Smooth muscle cell (in vitro differentiated cells): Measurements from ENCODE around the gene SMARCC1. TPM values are rescaled to one million over a fixed set of nuclear protein-coding genes. Genes with fewer than 3 reads are reported as not detected.

Source experiments
- DNase-seq: peaks from one replicate; lab custom pipeline; 2025; ENCODE audit not compliant: unreplicated experiment; lab: John Stamatoyannopoulos, UW
- H2AFZ ChIP-seq: fragments of 200-600 bp; sonication (generic); 2 replicates; pipeline ENCODE4 v1.6.0; 2016; ENCODE audit warnings: antibody characterized with exemption, low read depth, mild to moderate bottlenecking
- H3F3A ChIP-seq: fragments of 200-600 bp; sonication (generic); 2 replicates; pipeline ENCODE4 v1.6.0; 2017; ENCODE audit warnings: antibody characterized with exemption, low read depth
- H3K27ac ChIP-seq: fragments of 200-600 bp; sonication (generic); 2 replicates; pipeline ENCODE4 v1.5.1; 2016; ENCODE audit warnings: low read depth, mild to moderate bottlenecking
- H3K27me3 ChIP-seq: fragments of 200-600 bp; sonication (generic); 2 replicates; pipeline ENCODE4 v1.6.1; 2016; ENCODE audit warnings: low read depth, mild to moderate bottlenecking
- H3K36me3 ChIP-seq: fragments of 200-600 bp; sonication (generic); 2 replicates; pipeline ENCODE4 v1.5.1; 2016; ENCODE audit warnings: low read depth
- H3K4me1 ChIP-seq: fragments of 200-600 bp; sonication (generic); 2 replicates; pipeline ENCODE4 v1.5.1; 2016; ENCODE audit warnings: low read depth
- H3K4me2 ChIP-seq: fragments of 200-600 bp; sonication (generic); 2 replicates; pipeline ENCODE4 v1.6.0; 2016; ENCODE audit warnings: mild to moderate bottlenecking
- H3K4me3 ChIP-seq: fragments of 200-600 bp; sonication (generic); 2 replicates; pipeline ENCODE4 v1.5.1; 2016; ENCODE audit warnings: mild to moderate bottlenecking
- H3K79me2 ChIP-seq: fragments of 200-600 bp; sonication (generic); 2 replicates; pipeline ENCODE4 v1.6.0; 2016; ENCODE audit warnings: low read depth, mild to moderate bottlenecking
- H3K9ac ChIP-seq: fragments of 200-600 bp; sonication (generic); 2 replicates; pipeline ENCODE4 v1.6.0; 2016; ENCODE audit warnings: low read depth
- H3K9me3 ChIP-seq: fragments of 200-600 bp; sonication (generic); replicated peaks from 2 replicates; pipeline ENCODE4 v1.5.1; 2016; ENCODE audit warnings: low read depth
- H4K20me1 ChIP-seq: fragments of 200-600 bp; sonication (generic); 2 replicates; pipeline ENCODE4 v1.6.0; 2016; ENCODE audit warnings: low read depth
- whole genome bisulfite sequencing: methylation state at CpG from one replicate; pipeline ENCODE4 v1.1.7; 2016; ENCODE audit warnings: low lambda C conversion rate; 5-methylcytosine and 5-hydroxymethylcytosine counted together
- polyA plus RNA-seq: library from polyadenylated mRNA; unstranded; fragments of >200 nt; fragmentation: Nextera tagmentation; extraction: Ambion mirVana; gene quantifications from 2 replicates; pipeline ENCODE4 v1.2.1, GENCODE V29; 2016
- total RNA-seq: library from RNA; depleted of rRNA; stranded (reverse); fragments of >200 nt; gene quantifications from 2 replicates; pipeline ENCODE4 v1.2.3, GENCODE V29; 2014
- TF ChIP-seq, protein P1 (sequence below): fragments of 200-600 bp; sonication (generic); IDR thresholded peaks from 2 replicates; pipeline ENCODE4 v1.5.1; 2017; ENCODE audit warnings: borderline replicate concordance, mild to moderate bottlenecking, antibody characterized with exemption; ENCODE audit not compliant: insufficient read depth, poor library complexity, severe bottlenecking

The SMARCC1 gene
- total and polyA plus RNA-seq, 2 experiments from 2014 or later = 40.5 to 50.3 TPM

DNA sequence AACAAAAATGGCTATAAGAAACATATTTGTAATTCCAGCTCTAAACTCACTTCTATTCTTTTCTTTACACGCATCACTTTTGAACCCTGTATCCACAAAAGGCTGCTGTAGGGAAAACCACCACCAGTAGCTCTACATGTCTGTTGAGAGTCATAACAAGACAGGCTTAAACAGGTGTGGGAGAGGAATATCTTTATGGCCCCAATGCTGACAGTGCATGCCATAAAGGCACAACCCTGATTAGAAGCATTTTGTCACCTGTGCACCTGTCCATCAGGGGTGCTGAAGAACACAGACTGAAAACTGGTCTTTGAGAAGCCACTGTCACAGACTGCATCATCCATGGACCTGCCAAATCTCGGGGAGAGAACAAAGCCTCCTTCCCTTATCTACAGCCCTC is 191.5 kb downstream of the SMARCC1 start:
- H3K36me3 ChIP-seq = peaks cover 9% of the 10 kb centered on the region
- TF ChIP-seq, protein P1, sequence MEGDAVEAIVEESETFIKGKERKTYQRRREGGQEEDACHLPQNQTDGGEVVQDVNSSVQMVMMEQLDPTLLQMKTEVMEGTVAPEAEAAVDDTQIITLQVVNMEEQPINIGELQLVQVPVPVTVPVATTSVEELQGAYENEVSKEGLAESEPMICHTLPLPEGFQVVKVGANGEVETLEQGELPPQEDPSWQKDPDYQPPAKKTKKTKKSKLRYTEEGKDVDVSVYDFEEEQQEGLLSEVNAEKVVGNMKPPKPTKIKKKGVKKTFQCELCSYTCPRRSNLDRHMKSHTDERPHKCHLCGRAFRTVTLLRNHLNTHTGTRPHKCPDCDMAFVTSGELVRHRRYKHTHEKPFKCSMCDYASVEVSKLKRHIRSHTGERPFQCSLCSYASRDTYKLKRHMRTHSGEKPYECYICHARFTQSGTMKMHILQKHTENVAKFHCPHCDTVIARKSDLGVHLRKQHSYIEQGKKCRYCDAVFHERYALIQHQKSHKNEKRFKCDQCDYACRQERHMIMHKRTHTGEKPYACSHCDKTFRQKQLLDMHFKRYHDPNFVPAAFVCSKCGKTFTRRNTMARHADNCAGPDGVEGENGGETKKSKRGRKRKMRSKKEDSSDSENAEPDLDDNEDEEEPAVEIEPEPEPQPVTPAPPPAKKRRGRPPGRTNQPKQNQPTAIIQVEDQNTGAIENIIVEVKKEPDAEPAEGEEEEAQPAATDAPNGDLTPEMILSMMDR = no peak
- no peak overlapping the region for H3K4me2 ChIP-seq
- H3K9me3 ChIP-seq = no peaks in the 10 kb centered on the region
- no peak overlapping the region for H3K9ac ChIP-seq
- no peak for DNase-seq
- no peak overlapping the region for H2AFZ ChIP-seq
- H3F3A ChIP-seq = no peaks in the 10 kb centered on the region
- H4K20me1 ChIP-seq = peaks cover 16% of the 10 kb centered on the region
- no peaks in the 10 kb centered on the region for H3K27me3 ChIP-seq
- H3K27ac ChIP-seq = no peak overlapping the region
- no peaks in the 10 kb centered on the region for H3K79me2 ChIP-seq
- H3K4me3 ChIP-seq = no peak overlapping the region
- no peaks in the 10 kb centered on the region for H3K4me1 ChIP-seq
- 100% methylated on average over 2 of the region's 2 CpGs for WGBS

DNA sequence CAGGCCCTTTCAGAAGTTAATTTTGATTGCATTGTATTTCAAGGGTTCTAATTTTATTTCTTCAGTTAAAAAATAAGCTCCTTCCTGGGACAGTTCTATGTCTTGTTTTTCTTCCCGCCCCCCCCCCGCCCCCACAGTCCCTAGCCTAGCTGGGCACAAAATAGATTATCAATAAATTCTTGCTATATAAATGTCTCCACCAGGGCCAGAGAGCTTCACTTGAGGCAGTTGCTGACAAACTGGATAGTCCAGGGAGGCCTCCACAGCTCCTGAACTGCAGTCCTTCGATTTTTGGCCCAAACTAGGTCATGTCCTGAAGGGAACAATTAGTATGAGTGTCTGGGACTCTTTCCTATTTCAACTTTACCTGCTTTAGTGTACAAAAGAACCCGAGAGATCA is 193.1 kb downstream of the SMARCC1 start:
- no peaks in the 10 kb centered on the region for H3F3A ChIP-seq
- no peak overlapping the region for H3K9ac ChIP-seq
- no peak overlapping the region for H2AFZ ChIP-seq
- H3K27ac ChIP-seq = no peak overlapping the region
- H3K36me3 ChIP-seq = peaks cover 9% of the 10 kb centered on the region
- no peaks in the 10 kb centered on the region for H3K4me1 ChIP-seq
- no peaks in the 10 kb centered on the region for H3K9me3 ChIP-seq
- WGBS = 98% methylated on average over 4 of the region's 4 CpGs
- H3K27me3 ChIP-seq = no peaks in the 10 kb centered on the region
- H4K20me1 ChIP-seq = peaks cover 5% of the 10 kb centered on the region
- TF ChIP-seq, protein P1 = no peak
- H3K4me3 ChIP-seq = no peak overlapping the region
- no peaks in the 10 kb centered on the region for H3K79me2 ChIP-seq
- no peak overlapping the region for H3K4me2 ChIP-seq
- no peak for DNase-seq

DNA sequence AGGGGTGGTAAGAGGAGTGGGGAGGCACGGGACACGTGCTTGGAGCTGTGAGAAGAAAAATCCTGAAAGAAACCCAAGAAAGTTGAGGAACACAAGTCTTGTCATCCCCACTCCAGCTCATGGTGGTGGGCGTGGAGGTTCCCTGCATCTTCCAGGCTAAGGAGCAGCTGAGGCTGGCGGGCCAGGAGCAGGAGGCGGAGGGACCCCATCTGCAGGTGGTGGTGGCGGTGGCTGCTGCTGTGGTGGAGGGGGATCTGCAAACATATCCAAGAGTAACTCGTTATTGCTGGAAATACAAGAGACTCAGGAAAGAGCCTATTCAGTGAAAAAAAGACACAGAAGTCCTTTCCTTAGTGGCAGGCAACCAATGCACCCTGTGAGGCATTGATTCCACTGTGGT is 193.6 kb downstream of the SMARCC1 start:
- Histone ChIP-seq H3K9ac (no peak overlapping the region), H3F3A (no peaks in the 10 kb centered on the region), H3K4me3 (no peak overlapping the region), H3K9me3 (no peaks in the 10 kb centered on the region), H4K20me1 (peaks cover 5% of the 10 kb centered on the region), H3K36me3 (peaks cover 9% of the 10 kb centered on the region), H3K4me2 (no peak overlapping the region), H3K79me2 (no peaks in the 10 kb centered on the region), H3K27me3 (no peaks in the 10 kb centered on the region), H2AFZ (no peak overlapping the region), H3K4me1 (no peaks in the 10 kb centered on the region), H3K27ac (no peak overlapping the region)
- DNase-seq = no peak
- WGBS = 99% methylated on average over 7 of the region's 7 CpGs
- TF ChIP-seq, protein P1 = no peak

DNA sequence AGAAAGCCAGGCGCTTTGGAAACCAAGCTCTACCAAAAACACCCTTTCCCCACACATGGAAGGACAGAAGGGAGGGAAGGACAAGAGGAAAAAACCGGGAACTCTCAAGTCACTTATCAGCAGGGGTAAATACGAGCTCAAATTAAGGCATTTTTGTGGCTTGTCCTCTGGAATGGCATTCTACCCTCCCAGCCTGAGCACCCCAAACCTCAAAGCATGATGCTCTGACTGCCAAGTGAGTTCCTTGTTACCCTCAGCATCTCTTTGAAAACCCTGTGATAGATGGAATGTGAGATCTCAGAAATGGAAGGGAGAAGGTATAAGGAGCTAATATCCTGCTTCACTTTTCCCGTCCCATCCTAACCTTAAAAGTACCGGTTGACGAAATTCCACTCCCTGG is 194.9 kb downstream of the SMARCC1 start:
- Histone ChIP-seq H3K27ac (no peak overlapping the region), H3K27me3 (no peaks in the 10 kb centered on the region), H3K4me1 (no peaks in the 10 kb centered on the region), H2AFZ (no peak overlapping the region), H3K36me3 (peaks cover 9% of the 10 kb centered on the region), H3K79me2 (no peaks in the 10 kb centered on the region), H3K4me2 (no peak overlapping the region), H3K4me3 (no peak overlapping the region), H3K9ac (no peak overlapping the region), H3K9me3 (no peaks in the 10 kb centered on the region), H3F3A (no peaks in the 10 kb centered on the region), H4K20me1 (peaks cover 5% of the 10 kb centered on the region)
- TF ChIP-seq, protein P1 = no peak
- 89% methylated on average over 6 of the region's 6 CpGs for WGBS
- DNase-seq = no peak
